Lower leg skin (tissue), 3 donors: ENCODE results near the gene ANKFN1.

Experiments used
- POLR2A ChIP-seq, 2 donors: fragments of 450-650 bp; IDR thresholded peaks; one replicate each; pipeline ENCODE4 v1.6.1; 2016 to 2017; ENCODE audit warnings: antibody characterized with exemption in 2 of 2, mild to moderate bottlenecking in 1 of 2, moderate library complexity in 1 of 2
- TF ChIP-seq, protein P1 (sequence below), 3 donors: fragments of 450-650 bp; IDR thresholded peaks; one replicate each; pipeline ENCODE4 v1.5.1; 2016; ENCODE audit warnings: antibody characterized with exemption in 3 of 3, mild to moderate bottlenecking in 3 of 3, moderate library complexity in 2 of 3

DNA sequence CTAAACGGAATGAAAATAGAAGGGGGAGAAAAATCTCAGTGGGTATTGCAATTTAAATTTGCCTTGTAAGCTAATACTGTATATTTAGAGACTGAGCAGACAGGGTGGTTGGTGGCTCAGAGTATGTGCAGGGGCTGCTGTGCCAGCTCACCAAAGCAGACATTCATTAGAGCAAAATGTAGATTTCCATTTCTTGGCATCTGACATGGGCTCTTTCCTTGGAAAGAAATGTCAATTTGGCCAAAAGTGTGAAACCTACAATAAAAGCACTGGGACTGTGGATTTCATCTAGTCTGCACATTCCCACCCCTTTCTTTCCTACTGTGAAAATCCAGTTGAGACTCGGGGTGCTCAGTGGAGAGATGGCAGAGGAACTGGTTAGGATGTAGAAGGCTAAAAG is 295.1 kb downstream of the ANKFN1 start:
- TF ChIP-seq, protein P1, sequence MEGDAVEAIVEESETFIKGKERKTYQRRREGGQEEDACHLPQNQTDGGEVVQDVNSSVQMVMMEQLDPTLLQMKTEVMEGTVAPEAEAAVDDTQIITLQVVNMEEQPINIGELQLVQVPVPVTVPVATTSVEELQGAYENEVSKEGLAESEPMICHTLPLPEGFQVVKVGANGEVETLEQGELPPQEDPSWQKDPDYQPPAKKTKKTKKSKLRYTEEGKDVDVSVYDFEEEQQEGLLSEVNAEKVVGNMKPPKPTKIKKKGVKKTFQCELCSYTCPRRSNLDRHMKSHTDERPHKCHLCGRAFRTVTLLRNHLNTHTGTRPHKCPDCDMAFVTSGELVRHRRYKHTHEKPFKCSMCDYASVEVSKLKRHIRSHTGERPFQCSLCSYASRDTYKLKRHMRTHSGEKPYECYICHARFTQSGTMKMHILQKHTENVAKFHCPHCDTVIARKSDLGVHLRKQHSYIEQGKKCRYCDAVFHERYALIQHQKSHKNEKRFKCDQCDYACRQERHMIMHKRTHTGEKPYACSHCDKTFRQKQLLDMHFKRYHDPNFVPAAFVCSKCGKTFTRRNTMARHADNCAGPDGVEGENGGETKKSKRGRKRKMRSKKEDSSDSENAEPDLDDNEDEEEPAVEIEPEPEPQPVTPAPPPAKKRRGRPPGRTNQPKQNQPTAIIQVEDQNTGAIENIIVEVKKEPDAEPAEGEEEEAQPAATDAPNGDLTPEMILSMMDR (IDR thresholded peaks at IDR 0.05) = no peak
- TF ChIP-seq POLR2A (IDR thresholded peaks at IDR 0.05) = no peak
